Panc1 (cell line): ENCODE data around the gene SOSTDC1. TPM values are rescaled to one million over a fixed set of nuclear protein-coding genes. Genes with fewer than 3 reads are reported as not detected.
"Not testable (repeated sequence)": the region's sequence is repeated elsewhere in the genome, so short reads cannot be mapped to it uniquely, and the experiment has no call there.

Experiments
- ATAC-seq: fragments of 200-7000 bp; cut with Tn5 transposase; 2 replicates; pipeline ENCODE4 v1.9.1; 2020; ENCODE audit warnings: mild to moderate bottlenecking, moderate library complexity
- BruUV-seq: library from RNA; stranded (reverse); fragments of 400-500 nt; replicated peaks from 2 replicates; lab custom pipeline; 2021; lab: Mats Ljungman, UMichigan
- CTCF ChIA-PET: fragments of 300-600 bp; sonication (Branson Sonifier 250); formaldehyde crosslinking; loops from one replicate; lab custom pipeline; 2022; ENCODE audit warnings: antibody characterized with exemption; lab: Charles Lee
- POLR2A ChIA-PET: fragments of 300-600 bp; sonication (Branson Sonifier 250); formaldehyde crosslinking; loops from one replicate; lab custom pipeline; 2022; ENCODE audit warnings: antibody characterized with exemption; lab: Charles Lee
- DNase-seq: peaks from one replicate; pipeline ENCODE4 v3.0.0-alpha.2; 2010; ENCODE audit warnings: low read depth, low spot score
- H3K27ac ChIP-seq: 2 replicates; pipeline ENCODE4 v1.5.1; 2011; ENCODE audit warnings: mild to moderate bottlenecking, low read length, inconsistent platforms
- H3K27me3 ChIP-seq: fragments of 200-500 bp; sonication (Bioruptor generic); 2 replicates; pipeline ENCODE4 v1.6.0; 2014; ENCODE audit warnings: low read length, inconsistent platforms; ENCODE audit not compliant: control insufficient read depth, insufficient read depth
- H3K36me3 ChIP-seq: fragments of 200-500 bp; sonication (Bioruptor generic); 2 replicates; pipeline ENCODE4 v1.5.1; 2014; ENCODE audit warnings: inconsistent platforms, mild to moderate bottlenecking, low read length, moderate library complexity; ENCODE audit not compliant: control insufficient read depth, insufficient read depth
- H3K4me1 ChIP-seq: 2 replicates; pipeline ENCODE4 v1.5.1; 2011; ENCODE audit warnings: inconsistent platforms, mild to moderate bottlenecking, low read length, moderate library complexity; ENCODE audit not compliant: control insufficient read depth, insufficient read depth
- H3K4me3 ChIP-seq, 2 experiments: 2 replicates each; pipeline ENCODE4 v1.5.1; 2011 to 2012; ENCODE audit warnings: low read depth in 2 of 2, low read length in 2 of 2, mild to moderate bottlenecking in 2 of 2, inconsistent platforms in 1 of 2, moderate library complexity in 1 of 2
- H3K9me3 ChIP-seq: fragments of 200-500 bp; sonication (Bioruptor generic); 2 replicates; pipeline ENCODE4 v1.5.1; 2014; ENCODE audit warnings: low read depth, mild to moderate bottlenecking, inconsistent platforms, low read length, moderate library complexity; ENCODE audit not compliant: control insufficient read depth, insufficient read depth
- POLR2AphosphoS5 ChIP-seq: IDR thresholded peaks from 2 replicates; pipeline ENCODE4 v1.6.1; 2012; ENCODE audit warnings: mild to moderate bottlenecking, low read depth, low read length, moderate library complexity
- SIN3A ChIP-seq: IDR thresholded peaks from 2 replicates; pipeline ENCODE4 v1.6.1; 2012; ENCODE audit warnings: low read depth, mild to moderate bottlenecking, low read length, moderate library complexity, borderline replicate concordance; ENCODE audit not compliant: insufficient read depth
- TCF7L2 ChIP-seq: IDR thresholded peaks from 2 replicates; pipeline ENCODE4 v1.6.1; 2011; ENCODE audit warnings: mild to moderate bottlenecking, low read depth, low read length, inconsistent platforms
- in situ Hi-C: cut with HindIII; loops from 2 replicates; pipeline ENCODE4 v1.10.0; 2016; ENCODE audit warnings: low sequenced_read_pairs, low pct_unique_long_range_greater_than_20kb
- intact Hi-C: fragments of 100-400 bp; cut with micrococcal nuclease; formaldehyde crosslinking; loops from one replicate; pipeline ENCODE4 v1.10.0; 2022; ENCODE audit not compliant: unreplicated experiment
- total RNA-seq: library from RNA; stranded (reverse); gene quantifications from one replicate; pipeline ENCODE4 v1.2.1, GENCODE V29; 2021; ENCODE audit not compliant: unreplicated experiment
- TF ChIP-seq, protein P1 (sequence below), 2 experiments: IDR thresholded peaks; 2 replicates each; pipeline ENCODE4 v1.6.1; 2011 to 2012; ENCODE audit warnings: low read depth in 2 of 2, control low read depth in 1 of 2, low read length in 1 of 2, mild to moderate bottlenecking in 1 of 2, moderate library complexity in 1 of 2; ENCODE audit not compliant: insufficient read depth in 1 of 2
- TF ChIP-seq, protein P2 (sequence below): fragments of 450-650 bp; IDR thresholded peaks from 2 replicates; pipeline ENCODE4 v1.5.1; 2017; ENCODE audit warnings: mild to moderate bottlenecking

SOSTDC1 gene
- total RNA-seq, 1 experiment from 2014 or later = not detected

DNA sequence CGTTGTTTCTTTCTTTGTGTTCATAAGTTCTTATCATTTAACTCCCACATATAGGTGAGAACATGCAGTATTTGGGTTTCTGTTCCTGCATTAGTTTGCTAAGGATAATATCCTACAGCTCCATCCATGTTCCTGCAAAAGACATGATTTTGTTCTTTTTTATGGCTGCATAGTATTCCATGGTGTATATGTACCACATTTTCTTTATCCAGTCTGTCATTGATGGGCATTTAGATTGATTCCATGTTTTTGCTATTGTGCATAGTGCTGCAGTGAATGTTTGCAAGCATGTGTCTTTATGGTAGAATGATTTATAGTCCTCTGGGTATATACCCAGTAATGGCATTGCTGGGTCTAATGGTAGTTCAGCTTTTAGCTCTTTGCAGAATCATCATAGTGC lies 9.2 kb downstream of the SOSTDC1 start:
- H3K27me3 ChIP-seq, H3K4me1 ChIP-seq, H3K27ac ChIP-seq, ATAC-seq, DNase-seq, H3K9me3 ChIP-seq, POLR2A ChIA-PET, H3K4me3 ChIP-seq, BruUV-seq, intact Hi-C loops, in situ Hi-C loops, H3K36me3 ChIP-seq: not testable (repeated sequence)
- CTCF ChIA-PET = interaction anchor here (0.5 kb wide), 1 partner anchor 22 kb away, joined by 3 read pairs; no protein-coding TSS in a partner anchor

DNA sequence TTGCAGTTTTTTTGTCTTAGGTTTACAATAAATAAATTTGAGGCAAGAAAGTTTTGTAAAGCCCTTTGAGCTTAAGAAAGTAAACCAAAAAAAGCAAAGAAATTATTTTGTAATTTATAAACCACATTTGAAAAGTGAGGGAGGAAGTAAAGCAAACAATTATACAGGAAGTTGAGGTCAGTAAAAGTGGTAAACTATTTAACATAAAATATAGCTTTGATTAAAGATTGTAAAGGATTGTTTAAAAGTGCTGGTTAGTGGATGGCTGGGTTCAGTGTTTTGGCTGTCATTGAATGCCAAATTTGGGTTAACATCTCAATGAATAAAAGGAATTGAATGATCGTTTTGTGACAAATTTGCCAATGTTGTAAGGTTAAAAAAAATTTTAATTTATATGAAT lies 9.9 kb downstream of the SOSTDC1 start:
- in situ Hi-C loops (no loop called here), intact Hi-C loops (no loop called here)
- no peak for DNase-seq
- POLR2A ChIA-PET = no interaction called here
- no TSS peak for BruUV-seq
- H3K27me3 ChIP-seq = no peaks in the 10 kb centered on the region
- H3K4me3 ChIP-seq = no peak overlapping the region
- no peak overlapping the region for H3K27ac ChIP-seq
- TF ChIP-seq SIN3A (no peak), TCF7L2 (no peak), POLR2AphosphoS5 (no peak)
- TF ChIP-seq, protein P1, sequence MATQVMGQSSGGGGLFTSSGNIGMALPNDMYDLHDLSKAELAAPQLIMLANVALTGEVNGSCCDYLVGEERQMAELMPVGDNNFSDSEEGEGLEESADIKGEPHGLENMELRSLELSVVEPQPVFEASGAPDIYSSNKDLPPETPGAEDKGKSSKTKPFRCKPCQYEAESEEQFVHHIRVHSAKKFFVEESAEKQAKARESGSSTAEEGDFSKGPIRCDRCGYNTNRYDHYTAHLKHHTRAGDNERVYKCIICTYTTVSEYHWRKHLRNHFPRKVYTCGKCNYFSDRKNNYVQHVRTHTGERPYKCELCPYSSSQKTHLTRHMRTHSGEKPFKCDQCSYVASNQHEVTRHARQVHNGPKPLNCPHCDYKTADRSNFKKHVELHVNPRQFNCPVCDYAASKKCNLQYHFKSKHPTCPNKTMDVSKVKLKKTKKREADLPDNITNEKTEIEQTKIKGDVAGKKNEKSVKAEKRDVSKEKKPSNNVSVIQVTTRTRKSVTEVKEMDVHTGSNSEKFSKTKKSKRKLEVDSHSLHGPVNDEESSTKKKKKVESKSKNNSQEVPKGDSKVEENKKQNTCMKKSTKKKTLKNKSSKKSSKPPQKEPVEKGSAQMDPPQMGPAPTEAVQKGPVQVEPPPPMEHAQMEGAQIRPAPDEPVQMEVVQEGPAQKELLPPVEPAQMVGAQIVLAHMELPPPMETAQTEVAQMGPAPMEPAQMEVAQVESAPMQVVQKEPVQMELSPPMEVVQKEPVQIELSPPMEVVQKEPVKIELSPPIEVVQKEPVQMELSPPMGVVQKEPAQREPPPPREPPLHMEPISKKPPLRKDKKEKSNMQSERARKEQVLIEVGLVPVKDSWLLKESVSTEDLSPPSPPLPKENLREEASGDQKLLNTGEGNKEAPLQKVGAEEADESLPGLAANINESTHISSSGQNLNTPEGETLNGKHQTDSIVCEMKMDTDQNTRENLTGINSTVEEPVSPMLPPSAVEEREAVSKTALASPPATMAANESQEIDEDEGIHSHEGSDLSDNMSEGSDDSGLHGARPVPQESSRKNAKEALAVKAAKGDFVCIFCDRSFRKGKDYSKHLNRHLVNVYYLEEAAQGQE (IDR thresholded peaks at IDR 0.05; ENCODE audit: insufficient read depth in 1 of 2, low read depth in 2 of 2, low read length in 1 of 2) = no peak
- TF ChIP-seq, protein P2, sequence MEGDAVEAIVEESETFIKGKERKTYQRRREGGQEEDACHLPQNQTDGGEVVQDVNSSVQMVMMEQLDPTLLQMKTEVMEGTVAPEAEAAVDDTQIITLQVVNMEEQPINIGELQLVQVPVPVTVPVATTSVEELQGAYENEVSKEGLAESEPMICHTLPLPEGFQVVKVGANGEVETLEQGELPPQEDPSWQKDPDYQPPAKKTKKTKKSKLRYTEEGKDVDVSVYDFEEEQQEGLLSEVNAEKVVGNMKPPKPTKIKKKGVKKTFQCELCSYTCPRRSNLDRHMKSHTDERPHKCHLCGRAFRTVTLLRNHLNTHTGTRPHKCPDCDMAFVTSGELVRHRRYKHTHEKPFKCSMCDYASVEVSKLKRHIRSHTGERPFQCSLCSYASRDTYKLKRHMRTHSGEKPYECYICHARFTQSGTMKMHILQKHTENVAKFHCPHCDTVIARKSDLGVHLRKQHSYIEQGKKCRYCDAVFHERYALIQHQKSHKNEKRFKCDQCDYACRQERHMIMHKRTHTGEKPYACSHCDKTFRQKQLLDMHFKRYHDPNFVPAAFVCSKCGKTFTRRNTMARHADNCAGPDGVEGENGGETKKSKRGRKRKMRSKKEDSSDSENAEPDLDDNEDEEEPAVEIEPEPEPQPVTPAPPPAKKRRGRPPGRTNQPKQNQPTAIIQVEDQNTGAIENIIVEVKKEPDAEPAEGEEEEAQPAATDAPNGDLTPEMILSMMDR = no peak
- no peaks in the 10 kb centered on the region for H3K9me3 ChIP-seq
- CTCF ChIA-PET = no interaction called here
- no peak for ATAC-seq
- no peaks in the 10 kb centered on the region for H3K4me1 ChIP-seq
- no peaks in the 10 kb centered on the region for H3K36me3 ChIP-seq

DNA sequence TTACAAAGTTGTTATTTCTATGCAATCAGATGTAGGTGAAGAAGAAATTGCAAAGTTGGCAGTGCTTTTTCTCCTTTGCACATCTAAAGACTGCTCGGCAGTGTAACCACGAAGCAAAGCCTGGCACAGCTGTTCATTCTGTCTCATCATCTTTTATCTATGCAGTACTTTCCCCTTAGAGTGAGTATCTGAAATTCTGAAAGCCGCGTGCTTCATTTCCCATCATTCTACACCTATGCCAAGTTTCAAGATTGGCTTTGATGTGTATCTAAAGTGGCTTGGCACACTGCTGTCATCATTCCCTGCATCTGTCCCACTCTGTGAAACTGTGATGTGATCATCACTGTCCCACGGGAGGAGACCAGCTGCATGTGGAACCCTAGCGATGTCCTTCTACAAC lies 15.2 kb downstream of the SOSTDC1 start:
- CTCF ChIA-PET = no interaction called here
- Histone ChIP-seq H3K27me3 (no peaks in the 10 kb centered on the region), H3K27ac (no peak overlapping the region), H3K4me3 (no peak overlapping the region), H3K9me3 (no peaks in the 10 kb centered on the region), H3K4me1 (no peaks in the 10 kb centered on the region), H3K36me3 (no peaks in the 10 kb centered on the region)
- intact Hi-C loops (no loop called here), in situ Hi-C loops (no loop called here)
- no TSS peak for BruUV-seq
- POLR2A ChIA-PET = no interaction called here
- DNase-seq = no peak
- ATAC-seq = no peak; the same call in 1 of the 2 replicates
- TF ChIP-seq SIN3A (no peak), POLR2AphosphoS5 (no peak), TCF7L2 (no peak)
- TF ChIP-seq, protein P1 (IDR thresholded peaks at IDR 0.05; ENCODE audit: insufficient read depth in 1 of 2, low read depth in 2 of 2, low read length in 1 of 2) = no peak
- TF ChIP-seq, protein P2 = no peak
